IMR-90 (cell line): ENCODE measurements around the gene OPTN. TPM values are rescaled to one million over a fixed set of nuclear protein-coding genes. Genes with fewer than 3 reads are reported as not detected.

Experiments used
- ATAC-seq: fragments of 200-7000 bp; cut with Tn5 transposase; 2 replicates; pipeline ENCODE4 v1.9.1; 2020; ENCODE audit warnings: low read depth, mild to moderate bottlenecking, moderate library complexity
- BruUV-seq: library from RNA; stranded (reverse); fragments of 400-500 nt; replicated peaks from 2 replicates; lab custom pipeline; 2021; lab: Mats Ljungman, UMichigan
- CTCF ChIA-PET: fragments of 300-600 bp; formaldehyde crosslinking; extraction: SDS; loops from one replicate; lab custom pipeline; 2021; ENCODE audit warnings: antibody characterized with exemption; lab: Yijun Ruan, JAX
- POLR2A ChIA-PET: fragments of 300-600 bp; sonication (Branson Sonifier 250); formaldehyde crosslinking; loops from one replicate; lab custom pipeline; 2022; ENCODE audit warnings: antibody characterized with exemption; ENCODE audit not compliant: unreplicated experiment; lab: Charles Lee
- DNase-seq: peaks from one replicate; pipeline ENCODE4 v3.0.0; 2013
- H2AFZ ChIP-seq: replicated peaks from 2 replicates; pipeline ENCODE3; 2013; ENCODE audit warnings: low read length, mild to moderate bottlenecking; ENCODE audit not compliant: poor library complexity
- H2AK5ac ChIP-seq: 2 replicates; pipeline ENCODE4 v1.6.1; 2013; ENCODE audit warnings: low read depth, low read length, inconsistent platforms
- H2AK9ac ChIP-seq: replicated peaks from 2 replicates; pipeline ENCODE3; 2013; ENCODE audit warnings: mild to moderate bottlenecking, low read depth, low read length, moderate library complexity; ENCODE audit not compliant: poor library complexity
- H2BK120ac ChIP-seq: 2 replicates; pipeline ENCODE4 v1.6.1; 2013; ENCODE audit warnings: low read depth, low read length, inconsistent platforms
- H2BK15ac ChIP-seq: 3 replicates; pipeline ENCODE4 v1.6.1; 2013; ENCODE audit warnings: low read depth, low read length, inconsistent platforms
- H2BK20ac ChIP-seq: 2 replicates; pipeline ENCODE4 v1.6.1; 2013; ENCODE audit warnings: low read depth, mild to moderate bottlenecking, inconsistent platforms, low read length, moderate library complexity
- H2BK5ac ChIP-seq: 2 replicates; pipeline ENCODE4 v1.6.1; 2013; ENCODE audit warnings: mild to moderate bottlenecking, low read depth, low read length, inconsistent platforms; ENCODE audit not compliant: poor library complexity, severe bottlenecking
- H3K14ac ChIP-seq: replicated peaks from 2 replicates; pipeline ENCODE4 v1.6.1; 2013; ENCODE audit warnings: low read depth, low read length, inconsistent platforms
- H3K18ac ChIP-seq: 2 replicates; pipeline ENCODE4 v1.6.1; 2013; ENCODE audit warnings: low read depth, low read length, control low read depth
- H3K23ac ChIP-seq: 2 replicates; pipeline ENCODE4 v1.6.1; 2013; ENCODE audit warnings: low read depth, low read length, inconsistent platforms
- H3K27ac ChIP-seq: 2 replicates; pipeline ENCODE4 v1.5.1; 2013; ENCODE audit warnings: mild to moderate bottlenecking, control low read depth, low read length; ENCODE audit not compliant: insufficient read depth
- H3K27me3 ChIP-seq: 2 replicates; pipeline ENCODE4 v1.6.1; 2013; ENCODE audit warnings: low read length; ENCODE audit not compliant: control insufficient read depth, insufficient read depth
- H3K36me3 ChIP-seq: 2 replicates; pipeline ENCODE4 v1.6.1; 2013; ENCODE audit warnings: low read length, mixed read lengths; ENCODE audit not compliant: control insufficient read depth, insufficient read depth
- H3K4ac ChIP-seq: 2 replicates; pipeline ENCODE4 v1.6.1; 2013; ENCODE audit warnings: low read depth, low read length, inconsistent platforms
- H3K4me1 ChIP-seq: 2 replicates; pipeline ENCODE4 v1.6.1; 2013; ENCODE audit warnings: low read length, mixed read lengths; ENCODE audit not compliant: control insufficient read depth, insufficient read depth
- H3K4me2 ChIP-seq: 2 replicates; pipeline ENCODE4 v1.6.1; 2013; ENCODE audit warnings: low read depth, mild to moderate bottlenecking, control low read depth, low read length, moderate library complexity
- H3K4me3 ChIP-seq: 2 replicates; pipeline ENCODE4 v1.5.1; 2013; ENCODE audit warnings: low read depth, mild to moderate bottlenecking, control low read depth, low read length, moderate library complexity; ENCODE audit not compliant: insufficient read depth
- H3K56ac ChIP-seq: 2 replicates; pipeline ENCODE4 v1.6.1; 2013; ENCODE audit warnings: low read length, inconsistent platforms; ENCODE audit not compliant: insufficient read depth; ENCODE audit errors: extremely low read depth
- H3K79me1 ChIP-seq, 2 experiments: 2 replicates each; pipeline ENCODE4 v1.6.1; 2013; ENCODE audit warnings: low read length in 2 of 2, inconsistent platforms in 1 of 2, low read depth in 1 of 2
- H3K9ac ChIP-seq: 2 replicates; pipeline ENCODE4 v1.6.1; 2013; ENCODE audit warnings: low read depth, low read length, control low read depth
- H3K9me1 ChIP-seq: 2 replicates; pipeline ENCODE4 v1.6.1; 2013; ENCODE audit warnings: low read length, inconsistent platforms; ENCODE audit not compliant: insufficient read depth
- H3K9me3 ChIP-seq: 2 replicates; pipeline ENCODE4 v1.6.1; 2013; ENCODE audit warnings: low read length; ENCODE audit not compliant: control insufficient read depth, insufficient read depth
- H4K20me1 ChIP-seq: 2 replicates; pipeline ENCODE4 v1.6.1; 2013; ENCODE audit warnings: low read length, inconsistent platforms; ENCODE audit not compliant: insufficient read depth
- H4K5ac ChIP-seq: 2 replicates; pipeline ENCODE4 v1.6.1; 2013; ENCODE audit warnings: mild to moderate bottlenecking, low read depth, low read length, control low read depth
- H4K8ac ChIP-seq, 2 experiments: 2 replicates each; pipeline ENCODE4 v1.6.1; 2013; ENCODE audit warnings: low read depth in 2 of 2, low read length in 2 of 2, control low read depth in 1 of 2, inconsistent platforms in 1 of 2
- H4K91ac ChIP-seq: 2 replicates; pipeline ENCODE4 v1.6.1; 2013; ENCODE audit warnings: low read depth, low read length, inconsistent platforms; ENCODE audit not compliant: insufficient read depth
- BHLHE40 ChIP-seq: fragments of 150-350 bp; IDR thresholded peaks from 2 replicates; pipeline ENCODE4 v1.6.1; 2016; ENCODE audit warnings: mild to moderate bottlenecking, low read depth, low read length
- CEBPB ChIP-seq: IDR thresholded peaks from 2 replicates; pipeline ENCODE4 v1.6.1; 2012; ENCODE audit warnings: low read depth, low read length, improper control_type of control experiment
- CHD1 ChIP-seq: IDR thresholded peaks from 2 replicates; pipeline ENCODE4 v1.6.1; 2012; ENCODE audit warnings: low read depth, low read length, improper control_type of control experiment
- FOS ChIP-seq: fragments of 150-350 bp; IDR thresholded peaks from 2 replicates; pipeline ENCODE4 v1.6.1; 2016; ENCODE audit warnings: low read depth, low read length
- MAFK ChIP-seq: IDR thresholded peaks from 2 replicates; pipeline ENCODE4 v1.6.1; 2012; ENCODE audit warnings: low read depth, low read length, improper control_type of control experiment
- MAZ ChIP-seq: IDR thresholded peaks from 2 replicates; pipeline ENCODE4 v1.6.1; 2012; ENCODE audit warnings: low read depth, mild to moderate bottlenecking, low read length, improper control_type of control experiment, moderate library complexity, borderline replicate concordance
- MXI1 ChIP-seq: IDR thresholded peaks from 2 replicates; pipeline ENCODE4 v1.6.1; 2012; ENCODE audit warnings: low read depth, mild to moderate bottlenecking, low read length, moderate library complexity, borderline replicate concordance
- NFE2L2 ChIP-seq: fragments of 150-350 bp; IDR thresholded peaks from 2 replicates; pipeline ENCODE4 v1.6.1; 2016; ENCODE audit warnings: low read depth, mild to moderate bottlenecking, low read length
- POLR2A ChIP-seq: IDR thresholded peaks from 2 replicates; pipeline ENCODE4 v1.6.1; 2012; ENCODE audit warnings: mild to moderate bottlenecking, low read depth, low read length
- RAD21 ChIP-seq: IDR thresholded peaks from 2 replicates; pipeline ENCODE4 v1.6.1; 2012; ENCODE audit warnings: low read length, improper control_type of control experiment
- RCOR1 ChIP-seq: IDR thresholded peaks from 2 replicates; pipeline ENCODE4 v1.6.1; 2012; ENCODE audit warnings: mild to moderate bottlenecking, low read length, improper control_type of control experiment; ENCODE audit not compliant: insufficient replicate concordance
- RFX5 ChIP-seq: IDR thresholded peaks from 2 replicates; pipeline ENCODE4 v1.8.0; 2012; ENCODE audit warnings: low read depth, mild to moderate bottlenecking, low read length, moderate library complexity
- SMC3 ChIP-seq: fragments of 150-350 bp; IDR thresholded peaks from 2 replicates; pipeline ENCODE4 v1.6.1; 2016; ENCODE audit warnings: low read depth, mild to moderate bottlenecking, antibody characterized with exemption, low read length, moderate library complexity
- USF2 ChIP-seq: fragments of 150-350 bp; IDR thresholded peaks from 2 replicates; pipeline ENCODE4 v1.6.1; 2017; ENCODE audit warnings: mild to moderate bottlenecking, antibody characterized with exemption, low read length, low read depth
- WGBS, 2 experiments: methylation state at CpG; one replicate each; pipeline versions ENCODE4 v1.1.5 to v1.1.7; 2013; ENCODE audit warnings: missing lambda C conversion rate in 2 of 2; ENCODE audit not compliant: insufficient read length in 1 of 2; ENCODE audit errors: extremely low coverage in 2 of 2; 5-methylcytosine and 5-hydroxymethylcytosine counted together
- dilution Hi-C: fragments of 300-500 bp; cut with HindIII; formaldehyde crosslinking; loops from one replicate; pipeline ENCODE4 v1.14.3; 2018; ENCODE audit warnings: low sequenced_read_pairs; ENCODE audit not compliant: unreplicated experiment
- in situ Hi-C: fragments of 300-500 bp; cut with MboI; formaldehyde crosslinking; loops from 3 replicates; pipeline ENCODE4 v1.14.3; 2019; ENCODE audit warnings: low sequenced_read_pairs, inconsistent platforms, mixed read lengths
- intact Hi-C: fragments of 100-400 bp; cut with micrococcal nuclease; formaldehyde crosslinking; loops from 2 replicates; pipeline ENCODE4 v1.10.0; 2022
- polyA plus RNA-seq, 3 experiments: library from polyadenylated mRNA; depleted of rRNA; stranded (reverse); fragments of >200 nt; gene quantifications; 2 replicates each; pipeline ENCODE4 v1.2.3, GENCODE V29; 2012; ENCODE audit warnings: low replicate concordance in 1 of 3
- total RNA-seq: library from RNA; depleted of rRNA; stranded (reverse); fragments of >200 nt; gene quantifications from 2 replicates; pipeline ENCODE4 v1.2.3, GENCODE V29; 2012
- TF ChIP-seq, protein P1 (sequence below): conservative IDR thresholded peaks from 2 replicates; pipeline ENCODE4 v1.5.1; 2012; ENCODE audit warnings: mild to moderate bottlenecking, low read depth, low read length, improper control_type of control experiment
- TF ChIP-seq, protein P2 (sequence below): fragments of 150-350 bp; IDR thresholded peaks from 2 replicates; pipeline ENCODE4 v1.6.1; 2016; ENCODE audit warnings: low read depth, mild to moderate bottlenecking, low read length, moderate library complexity, borderline replicate concordance

The OPTN gene
- total and polyA plus RNA-seq, 2 of the 4 experiments (the other 2 are of a cell fraction), result 34.8 to 41.4 TPM

- Histone ChIP-seq H3K27ac (no peak overlapping the region), H3K56ac (no peak overlapping the region), H3K9me3 (no peaks in the 10 kb centered on the region), H2BK120ac (no peak overlapping the region), H4K20me1 (no peaks in the 10 kb centered on the region), H2AK9ac (no peak overlapping the region), H4K5ac (no peak overlapping the region), H4K8ac (no peak overlapping the region), H3K9ac (no peak overlapping the region), H2BK5ac (no peak overlapping the region), H2AFZ (no peak overlapping the region), H3K79me1 (no peaks in the 10 kb centered on the region), H3K27me3 (peaks cover 2% of the 10 kb centered on the region; the same call in 1 of the 2 replicates), H3K14ac (no peak overlapping the region), H2BK20ac (no peak overlapping the region), H3K23ac (no peak overlapping the region), H3K4me3 (no peak overlapping the region), H3K4me2 (no peak overlapping the region), H3K36me3 (no peaks in the 10 kb centered on the region), H2BK15ac (no peak overlapping the region), H2AK5ac (no peak overlapping the region), H4K91ac (no peak overlapping the region), H3K4me1 (no peaks in the 10 kb centered on the region), H3K18ac (no peak overlapping the region), H3K4ac (no peak overlapping the region), H3K9me1 (no peaks in the 10 kb centered on the region)
- dilution Hi-C loops (no loop called here), in situ Hi-C loops (loop anchor here (25.0 kb wide), 2 partner anchors 356 to 806 kb away; no protein-coding TSS in a partner anchor), intact Hi-C loops (no loop called here)
- POLR2A ChIA-PET, result no interaction called here
- BruUV-seq, result no TSS peak
- DNase-seq (no peak), ATAC-seq (no peak)
- CTCF ChIA-PET, result no interaction called here
- no peak for TF ChIP-seq BHLHE40
- TF ChIP-seq, protein P1, sequence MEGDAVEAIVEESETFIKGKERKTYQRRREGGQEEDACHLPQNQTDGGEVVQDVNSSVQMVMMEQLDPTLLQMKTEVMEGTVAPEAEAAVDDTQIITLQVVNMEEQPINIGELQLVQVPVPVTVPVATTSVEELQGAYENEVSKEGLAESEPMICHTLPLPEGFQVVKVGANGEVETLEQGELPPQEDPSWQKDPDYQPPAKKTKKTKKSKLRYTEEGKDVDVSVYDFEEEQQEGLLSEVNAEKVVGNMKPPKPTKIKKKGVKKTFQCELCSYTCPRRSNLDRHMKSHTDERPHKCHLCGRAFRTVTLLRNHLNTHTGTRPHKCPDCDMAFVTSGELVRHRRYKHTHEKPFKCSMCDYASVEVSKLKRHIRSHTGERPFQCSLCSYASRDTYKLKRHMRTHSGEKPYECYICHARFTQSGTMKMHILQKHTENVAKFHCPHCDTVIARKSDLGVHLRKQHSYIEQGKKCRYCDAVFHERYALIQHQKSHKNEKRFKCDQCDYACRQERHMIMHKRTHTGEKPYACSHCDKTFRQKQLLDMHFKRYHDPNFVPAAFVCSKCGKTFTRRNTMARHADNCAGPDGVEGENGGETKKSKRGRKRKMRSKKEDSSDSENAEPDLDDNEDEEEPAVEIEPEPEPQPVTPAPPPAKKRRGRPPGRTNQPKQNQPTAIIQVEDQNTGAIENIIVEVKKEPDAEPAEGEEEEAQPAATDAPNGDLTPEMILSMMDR, result no peak
- TF ChIP-seq RFX5, result no peak
- TF ChIP-seq MXI1, result no peak
- no peak for TF ChIP-seq CHD1
- TF ChIP-seq CEBPB, result no peak
- no peak for TF ChIP-seq FOS
- TF ChIP-seq POLR2A, result no peak
- TF ChIP-seq MAFK, result no peak
- no peak for TF ChIP-seq RAD21
- TF ChIP-seq MAZ, result no peak
- TF ChIP-seq SMC3, result no peak
- TF ChIP-seq NFE2L2, result no peak
- TF ChIP-seq, protein P2, sequence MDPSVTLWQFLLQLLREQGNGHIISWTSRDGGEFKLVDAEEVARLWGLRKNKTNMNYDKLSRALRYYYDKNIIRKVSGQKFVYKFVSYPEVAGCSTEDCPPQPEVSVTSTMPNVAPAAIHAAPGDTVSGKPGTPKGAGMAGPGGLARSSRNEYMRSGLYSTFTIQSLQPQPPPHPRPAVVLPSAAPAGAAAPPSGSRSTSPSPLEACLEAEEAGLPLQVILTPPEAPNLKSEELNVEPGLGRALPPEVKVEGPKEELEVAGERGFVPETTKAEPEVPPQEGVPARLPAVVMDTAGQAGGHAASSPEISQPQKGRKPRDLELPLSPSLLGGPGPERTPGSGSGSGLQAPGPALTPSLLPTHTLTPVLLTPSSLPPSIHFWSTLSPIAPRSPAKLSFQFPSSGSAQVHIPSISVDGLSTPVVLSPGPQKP, result no peak
- TF ChIP-seq USF2, result no peak
- TF ChIP-seq RCOR1, result no peak
- 25% methylated on average over 2 of the region's 5 CpGs; no CpG with 5 or more reads in 1 of the 2 experiments for WGBS, 2 experiments
These were observed 31.9 kb upstream of the OPTN start for GRCh38 chr10:13068071-13068470.
